Mesothelial cell of epicardium (in vitro differentiated cells): Measurements from ENCODE around the gene CXorf49B. TPM values are rescaled to one million over a fixed set of nuclear protein-coding genes. Genes with fewer than 3 reads are reported as not detected.
"Not testable (repeated sequence)": the region's sequence is repeated elsewhere in the genome, so short reads cannot be mapped to it uniquely, and the experiment has no call there.

Source experiments
- DNase-seq, 2 experiments: peaks; one replicate each; pipeline ENCODE4 v3.0.0; 2021; ENCODE audit warnings: low spot score in 2 of 2; ENCODE audit not compliant: unreplicated experiment in 2 of 2
- H3K27ac Mint-ChIP-seq: 2 replicates; pipeline ENCODE4 v1.8.0; 2021; ENCODE audit warnings: mixed read lengths
- H3K27me3 Mint-ChIP-seq: 2 replicates; pipeline ENCODE4 v1.8.0; 2021; ENCODE audit warnings: low read depth, mixed read lengths
- H3K36me3 Mint-ChIP-seq: 2 replicates; pipeline ENCODE4 v1.8.0; 2021; ENCODE audit warnings: mixed read lengths
- H3K4me1 Mint-ChIP-seq: 2 replicates; pipeline ENCODE4 v1.8.0; 2021; ENCODE audit warnings: mixed read lengths
- H3K4me3 Mint-ChIP-seq: 2 replicates; pipeline ENCODE4 v1.8.0; 2021; ENCODE audit warnings: mild to moderate bottlenecking, moderate library complexity, mixed read lengths
- H3K9me3 Mint-ChIP-seq: 2 replicates; pipeline ENCODE4 v1.8.0; 2021; ENCODE audit warnings: mixed read lengths
- total RNA-seq: library from RNA; stranded (reverse); gene quantifications from 3 replicates; pipeline ENCODE4 v1.2.1, GENCODE V29; 2021

CXorf49B gene
- total RNA-seq = not detected in 3 replicates

- H3K4me3 Mint-ChIP-seq, H3K27me3 Mint-ChIP-seq, H3K4me1 Mint-ChIP-seq, H3K27ac Mint-ChIP-seq, H3K36me3 Mint-ChIP-seq, DNase-seq, H3K9me3 Mint-ChIP-seq: not testable (repeated sequence)
These were observed at the start of gene CXorf49B for GRCh38 chrX:71763049-71763448. CXorf49B (plus strand) TSS chrX:71763349; CDS start chrX:71763424, 75 bp downstream.

GRCh38 chrX:71714064-71714463 lies 49.1 kb upstream of the CXorf49B start:
- not testable (repeated sequence) for H3K4me1 Mint-ChIP-seq, H3K9me3 Mint-ChIP-seq, H3K4me3 Mint-ChIP-seq

GRCh38 chrX:71715551-71715950 lies 47.6 kb upstream of the CXorf49B start:
- not testable (repeated sequence) for H3K4me1 Mint-ChIP-seq, H3K9me3 Mint-ChIP-seq, H3K36me3 Mint-ChIP-seq, H3K27me3 Mint-ChIP-seq, DNase-seq, H3K27ac Mint-ChIP-seq, H3K4me3 Mint-ChIP-seq

More at GRCh38 chrX:71714064-71714463, 49.1 kb upstream of the CXorf49B start:
- H3K27me3 Mint-ChIP-seq, H3K36me3 Mint-ChIP-seq, H3K27ac Mint-ChIP-seq, DNase-seq: not testable (repeated sequence)

- not testable (repeated sequence) for H3K27me3 Mint-ChIP-seq
These were observed 46.8 kb upstream of the CXorf49B start for GRCh38 chrX:71716323-71716722.

GRCh38 chrX:71718185-71718584 lies 45.0 kb upstream of the CXorf49B start, which contains the start of gene CXorf49:
CXorf49 (minus strand) TSS chrX:71718285; CDS start chrX:71718151, 134 bp downstream.
- H3K36me3 Mint-ChIP-seq, DNase-seq, H3K27me3 Mint-ChIP-seq, H3K9me3 Mint-ChIP-seq, H3K4me1 Mint-ChIP-seq, H3K4me3 Mint-ChIP-seq, H3K27ac Mint-ChIP-seq: not testable (repeated sequence)

More at GRCh38 chrX:71716323-71716722, 46.8 kb upstream of the CXorf49B start:
- not testable (repeated sequence) for H3K27ac Mint-ChIP-seq, H3K36me3 Mint-ChIP-seq, DNase-seq, H3K4me1 Mint-ChIP-seq, H3K4me3 Mint-ChIP-seq, H3K9me3 Mint-ChIP-seq

- H3K27me3 Mint-ChIP-seq, H3K9me3 Mint-ChIP-seq, H3K36me3 Mint-ChIP-seq, H3K4me3 Mint-ChIP-seq, H3K4me1 Mint-ChIP-seq, H3K27ac Mint-ChIP-seq: not testable (repeated sequence)
- peak in 1 of 2 experiments; percentile 6 for DNase-seq
These were observed 44.0 kb upstream of the CXorf49B start for GRCh38 chrX:71719195-71719594.

GRCh38 chrX:71720289-71720886 lies 42.8 kb upstream of the CXorf49B start:
- H3K4me3 Mint-ChIP-seq, H3K36me3 Mint-ChIP-seq, H3K27me3 Mint-ChIP-seq, DNase-seq, H3K4me1 Mint-ChIP-seq, H3K27ac Mint-ChIP-seq, H3K9me3 Mint-ChIP-seq: not testable (repeated sequence)

GRCh38 chrX:71760688-71761281 lies 2.4 kb upstream of the CXorf49B start:
- not testable (repeated sequence) for H3K4me3 Mint-ChIP-seq, H3K27me3 Mint-ChIP-seq, H3K4me1 Mint-ChIP-seq

GRCh38 chrX:71764832-71765231 lies 1.7 kb downstream of the CXorf49B start:
- H3K27ac Mint-ChIP-seq, H3K4me1 Mint-ChIP-seq: not testable (repeated sequence)

More at GRCh38 chrX:71760688-71761281, 2.4 kb upstream of the CXorf49B start:
- not testable (repeated sequence) for H3K27ac Mint-ChIP-seq, H3K9me3 Mint-ChIP-seq, H3K36me3 Mint-ChIP-seq, DNase-seq

GRCh38 chrX:71765613-71766012 lies 2.5 kb downstream of the CXorf49B start:
- not testable (repeated sequence) for H3K27ac Mint-ChIP-seq, H3K9me3 Mint-ChIP-seq

More at GRCh38 chrX:71764832-71765231, 1.7 kb downstream of the CXorf49B start:
- not testable (repeated sequence) for DNase-seq, H3K9me3 Mint-ChIP-seq, H3K36me3 Mint-ChIP-seq, H3K27me3 Mint-ChIP-seq, H3K4me3 Mint-ChIP-seq

GRCh38 chrX:71767134-71767533 lies 4.0 kb downstream of the CXorf49B start:
- H3K9me3 Mint-ChIP-seq, H3K36me3 Mint-ChIP-seq, H3K27me3 Mint-ChIP-seq, H3K4me3 Mint-ChIP-seq, DNase-seq, H3K27ac Mint-ChIP-seq, H3K4me1 Mint-ChIP-seq: not testable (repeated sequence)

More at GRCh38 chrX:71765613-71766012, 2.5 kb downstream of the CXorf49B start:
- DNase-seq, H3K4me3 Mint-ChIP-seq, H3K27me3 Mint-ChIP-seq, H3K4me1 Mint-ChIP-seq, H3K36me3 Mint-ChIP-seq: not testable (repeated sequence)

GRCh38 chrX:71778322-71778721 lies 15.2 kb downstream of the CXorf49B start:
- not testable (repeated sequence) for H3K4me1 Mint-ChIP-seq, H3K36me3 Mint-ChIP-seq, H3K27me3 Mint-ChIP-seq, DNase-seq, H3K27ac Mint-ChIP-seq, H3K9me3 Mint-ChIP-seq, H3K4me3 Mint-ChIP-seq

- H3K27ac Mint-ChIP-seq, H3K36me3 Mint-ChIP-seq, H3K4me3 Mint-ChIP-seq, DNase-seq, H3K9me3 Mint-ChIP-seq, H3K4me1 Mint-ChIP-seq, H3K27me3 Mint-ChIP-seq: not testable (repeated sequence)
These were observed 19.2 kb downstream of the CXorf49B start for GRCh38 chrX:71782225-71782949.

- H3K9me3 Mint-ChIP-seq, H3K4me3 Mint-ChIP-seq: not testable (repeated sequence)
These were observed 19.8 kb downstream of the CXorf49B start for GRCh38 chrX:71782950-71783299.

More at GRCh38 chrX:71782950-71783299, 19.8 kb downstream of the CXorf49B start:
- H3K4me1 Mint-ChIP-seq, H3K27me3 Mint-ChIP-seq, H3K36me3 Mint-ChIP-seq, H3K27ac Mint-ChIP-seq, DNase-seq: not testable (repeated sequence)
